GM10847 (cell line): ENCODE data around the gene KIF1A.

Source experiments
- POLR2A ChIP-seq: IDR thresholded peaks from 2 replicates; pipeline ENCODE4 v1.6.1; 2011; ENCODE audit not compliant: insufficient read length; ENCODE audit errors: extremely low read depth

The KIF1A gene

DNA sequence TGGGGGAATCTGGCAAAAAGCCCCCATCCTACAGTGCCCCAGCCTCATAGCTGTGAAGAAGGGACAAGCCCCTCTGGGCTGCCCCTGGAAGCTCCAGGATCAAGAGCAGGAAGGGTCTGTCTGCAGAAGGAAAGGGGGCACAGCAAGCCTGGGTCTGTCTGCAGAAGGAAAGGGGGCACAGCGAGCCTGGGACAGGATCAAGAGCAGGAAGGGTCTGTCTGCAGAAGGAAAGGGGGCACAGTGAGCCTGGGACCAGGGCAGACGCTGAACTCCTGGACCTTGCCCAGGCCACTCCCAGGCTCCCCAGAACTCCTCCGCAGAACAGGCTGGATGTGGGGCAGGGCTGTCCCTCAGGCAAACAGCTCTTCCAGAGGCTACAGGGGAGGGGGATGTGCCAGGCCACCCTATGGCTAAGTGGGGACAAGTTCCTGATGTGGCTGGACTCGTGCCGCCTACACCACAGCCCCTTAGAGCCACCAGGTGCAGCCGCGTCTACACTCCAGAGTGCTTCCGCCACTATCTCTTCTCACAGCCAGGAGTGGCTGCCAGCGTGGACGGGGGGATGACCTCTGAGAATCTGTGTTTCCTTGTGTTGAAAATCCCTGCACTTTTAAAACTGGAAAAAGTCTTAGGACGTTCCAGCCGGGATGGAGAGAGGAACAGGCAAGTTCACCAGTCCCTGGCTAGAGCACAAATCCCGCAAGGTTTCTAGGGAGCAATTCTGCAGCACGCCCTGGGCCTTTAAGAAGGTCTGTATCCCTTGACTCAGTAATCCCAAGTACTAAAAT is 20.8 kb downstream of the KIF1A start:
- no peak for TF ChIP-seq POLR2A

DNA sequence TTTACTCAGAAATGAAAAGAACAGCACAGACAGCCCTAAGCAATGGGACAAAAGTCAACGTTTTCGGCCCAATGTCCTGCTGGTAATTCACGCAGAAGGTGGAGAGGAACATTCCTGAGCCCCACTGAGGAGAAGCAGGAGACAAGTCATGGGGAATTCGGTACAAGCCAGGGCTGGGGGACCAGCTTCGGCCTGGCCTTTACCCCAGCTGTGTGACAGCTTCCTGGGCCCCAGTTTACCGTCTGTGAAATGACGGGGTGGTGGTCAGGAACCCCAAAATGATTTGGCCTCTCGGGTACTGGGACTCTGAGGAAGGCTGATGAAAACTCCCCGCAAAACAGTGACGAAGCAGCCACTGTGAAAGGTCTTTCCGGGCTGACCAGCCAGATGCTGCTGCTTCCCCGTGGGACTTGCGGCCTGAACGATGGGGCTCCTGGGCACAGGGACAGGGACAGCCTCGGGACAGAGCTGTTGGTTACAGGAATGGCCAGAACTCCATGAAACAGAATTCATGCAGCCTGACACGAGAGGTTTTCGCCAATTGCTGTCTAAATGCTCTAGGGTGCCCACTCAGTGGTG is 21.6 kb downstream of the KIF1A start:
- no peak for TF ChIP-seq POLR2A

DNA sequence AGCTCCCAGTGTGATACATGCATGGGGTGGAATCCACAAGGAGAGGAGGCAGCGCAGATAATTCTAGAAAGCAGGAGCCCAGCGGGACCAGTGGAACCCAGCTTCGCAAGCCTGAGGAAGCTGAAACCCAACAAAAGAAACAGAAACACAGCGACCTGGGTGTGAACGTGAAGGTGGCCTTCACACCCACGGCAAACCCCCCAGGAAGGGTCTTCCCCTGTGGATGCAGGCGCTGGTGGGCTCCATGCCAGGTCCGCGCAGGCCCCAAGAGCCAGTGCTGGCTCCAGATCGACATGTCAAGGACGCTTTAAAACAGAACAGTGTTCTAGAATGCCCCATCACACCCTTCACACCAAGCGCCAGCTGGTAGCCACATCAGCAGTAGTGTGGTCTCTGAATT is 22.1 kb downstream of the KIF1A start:
- no peak for TF ChIP-seq POLR2A

DNA sequence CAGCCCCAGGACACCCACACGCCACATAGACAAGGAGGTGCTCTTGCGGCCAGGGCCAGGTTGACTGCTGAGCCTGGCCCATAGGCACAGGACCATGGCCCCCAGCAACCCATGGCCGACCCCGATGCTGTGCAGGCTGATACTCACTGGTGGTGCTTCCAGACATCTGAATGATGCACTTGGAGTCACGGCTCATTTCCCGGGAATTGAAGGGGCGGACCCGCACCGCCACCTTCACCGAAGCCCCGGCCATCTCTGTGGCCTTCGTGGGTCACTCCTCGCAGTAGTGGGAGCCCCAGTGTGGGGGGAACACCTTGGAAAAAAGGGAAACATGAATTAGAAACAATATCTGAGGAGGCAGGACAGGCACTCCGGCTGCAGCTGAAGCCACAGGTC is 22.5 kb downstream of the KIF1A start:
- TF ChIP-seq POLR2A, result no peak

DNA sequence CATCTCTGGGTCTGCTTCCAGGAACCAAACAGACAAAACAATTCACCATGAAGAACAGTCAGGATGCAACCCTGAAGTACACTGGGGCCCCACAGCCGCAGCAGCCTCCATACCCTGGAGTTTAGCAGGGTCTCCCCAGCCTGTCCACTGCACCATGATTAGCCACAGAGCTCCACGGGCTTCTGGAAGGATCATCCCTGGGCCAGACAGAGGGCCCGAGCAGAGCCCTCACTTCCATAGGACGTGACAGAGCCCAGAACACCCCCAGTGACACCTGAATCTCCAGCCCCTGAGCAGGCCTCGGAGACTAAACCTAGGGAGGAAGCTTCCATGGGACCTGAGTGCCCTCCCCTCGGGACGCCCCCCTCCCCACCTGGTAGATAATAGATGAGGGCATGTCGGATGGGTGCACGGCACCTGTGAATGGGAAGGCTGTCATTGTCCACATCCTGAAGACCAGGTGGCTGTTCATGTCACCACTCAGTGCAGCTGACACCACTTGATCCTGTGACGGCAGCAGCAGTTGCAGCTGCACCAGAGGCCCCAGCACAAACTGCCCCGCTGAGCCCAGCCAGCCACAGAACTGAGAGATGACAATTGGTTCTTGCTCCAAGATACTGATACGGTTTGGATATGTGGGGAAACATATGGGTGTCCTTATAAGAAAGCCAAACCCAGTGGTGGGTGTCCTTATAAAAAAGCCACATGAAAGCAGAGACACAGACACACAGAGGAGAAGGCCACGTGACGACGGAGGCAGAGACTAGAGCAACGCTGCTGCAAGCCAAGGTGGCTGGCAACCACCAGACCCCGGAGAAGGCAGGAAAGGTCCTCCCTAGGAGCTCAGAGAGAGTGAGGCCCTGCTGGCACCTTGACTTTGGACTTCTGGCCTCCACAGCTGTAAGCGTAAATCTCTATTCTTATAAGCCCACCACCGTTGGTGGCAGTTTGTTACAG is 23.2 kb downstream of the KIF1A start:
- TF ChIP-seq POLR2A, result no peak

DNA sequence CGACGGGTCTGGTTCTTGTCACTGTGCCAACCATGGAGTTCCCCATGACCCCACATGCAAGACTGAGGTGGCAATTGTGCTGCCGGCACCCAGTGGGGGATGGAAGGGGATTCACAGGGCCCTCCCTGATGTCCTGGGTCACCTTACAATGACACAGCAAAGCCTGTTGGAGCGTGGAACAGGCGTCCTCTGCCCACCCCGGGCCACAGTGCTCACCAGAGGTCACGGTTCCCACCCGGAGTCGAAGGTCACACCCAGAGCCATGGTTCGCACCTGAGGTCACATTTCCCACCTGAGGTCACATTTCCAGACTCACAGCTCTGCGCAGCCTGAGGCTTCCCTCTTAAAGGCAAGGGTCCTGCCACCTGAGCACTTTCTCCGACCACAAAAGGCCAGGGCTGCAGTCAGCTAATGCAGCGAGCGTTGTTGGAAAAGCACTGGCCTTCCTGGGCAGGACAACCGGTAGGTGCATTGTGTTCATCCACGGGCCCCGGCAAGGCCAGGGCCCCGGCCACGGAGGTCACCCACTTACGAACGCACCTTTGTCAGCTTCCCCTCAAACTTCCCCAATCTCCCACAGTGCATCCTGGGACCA is 24.0 kb downstream of the KIF1A start:
- no peak for TF ChIP-seq POLR2A

DNA sequence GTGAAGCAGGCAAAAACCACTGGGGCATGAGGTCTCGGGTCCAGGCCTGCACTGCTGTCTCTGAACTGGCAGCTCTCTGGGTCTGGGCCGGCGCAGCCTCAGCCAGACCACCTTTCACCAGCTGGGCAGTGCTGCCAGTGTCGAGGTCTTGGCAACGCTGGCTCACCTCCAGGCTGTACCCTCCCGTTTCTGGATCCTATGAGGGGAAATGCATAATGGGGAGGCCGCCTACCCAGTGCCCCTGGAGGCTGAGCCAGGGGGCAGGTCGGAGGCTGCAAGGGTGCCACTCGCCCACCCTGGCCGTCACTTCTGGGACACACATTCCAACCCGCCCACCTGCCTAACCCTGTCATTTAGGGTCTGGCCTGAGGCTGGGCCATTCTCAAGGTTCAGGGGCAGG is 24.6 kb downstream of the KIF1A start:
- TF ChIP-seq POLR2A, result no peak

DNA sequence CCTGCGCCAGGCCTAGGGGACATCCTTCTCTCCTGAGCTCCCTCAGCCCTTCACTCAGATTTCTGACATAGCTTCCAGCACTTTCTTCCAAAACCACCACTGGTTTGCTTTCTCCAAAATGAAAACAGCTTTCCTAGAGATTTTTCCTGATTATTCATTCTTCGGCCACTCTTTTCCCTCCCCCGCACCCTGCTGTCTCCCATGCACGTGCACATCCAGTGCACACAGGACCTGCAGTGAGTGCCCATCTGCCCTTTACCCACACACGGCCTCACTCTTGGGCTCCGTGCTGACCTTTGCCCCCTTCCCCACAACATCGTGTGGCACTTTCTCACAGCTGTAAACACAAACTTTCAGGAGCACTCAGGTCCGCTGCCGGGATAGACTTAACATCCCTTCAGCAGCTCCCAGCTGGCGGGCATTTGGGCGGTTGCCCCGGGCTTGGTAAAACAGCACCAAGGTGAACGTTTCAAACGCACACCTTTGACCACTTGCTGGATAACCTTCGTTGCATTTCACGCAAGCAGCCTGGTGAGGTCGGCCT is 25.8 kb downstream of the KIF1A start:
- TF ChIP-seq POLR2A, result no peak

DNA sequence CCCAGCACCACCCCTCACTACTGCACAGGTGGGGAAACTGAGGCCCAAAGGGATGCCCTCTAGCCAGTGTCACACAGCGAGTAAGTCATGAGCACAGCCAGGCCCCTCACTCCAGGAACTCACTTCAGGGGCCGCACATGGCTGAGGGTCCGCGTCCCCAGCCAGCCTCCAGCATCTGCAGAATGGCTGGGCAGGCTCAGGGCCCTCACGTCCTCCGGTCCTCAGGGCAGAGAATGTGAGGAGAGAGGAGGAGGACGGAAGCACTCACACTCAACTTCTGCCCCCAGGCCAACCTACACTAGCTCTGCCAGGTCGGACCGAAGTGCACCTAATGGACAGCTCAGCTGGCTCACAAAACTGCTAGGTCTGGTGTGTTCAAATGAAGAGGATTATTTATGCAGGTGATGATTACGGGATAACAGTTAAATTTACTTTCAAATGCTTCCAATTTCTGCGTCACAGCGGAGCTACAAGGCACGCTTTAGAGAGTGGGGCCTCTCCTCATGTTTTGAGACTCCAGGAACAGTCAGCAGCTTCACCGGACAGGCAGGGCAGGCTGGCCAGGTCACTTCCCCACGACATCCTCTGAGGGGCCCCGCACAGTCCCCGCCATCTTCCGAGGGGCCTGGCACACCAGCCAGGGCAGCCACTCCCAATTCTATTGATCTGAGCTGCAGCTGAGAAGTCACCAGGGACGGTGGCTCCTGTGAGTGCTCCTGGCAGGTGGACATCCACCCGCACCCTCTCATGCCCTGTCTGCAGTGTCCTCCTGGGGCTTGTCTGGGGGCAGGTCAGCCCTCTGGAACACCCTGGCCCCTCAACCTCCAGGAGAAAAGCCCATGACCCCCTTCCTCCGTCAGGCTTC is 26.5 kb downstream of the KIF1A start:
- no peak for TF ChIP-seq POLR2A

DNA sequence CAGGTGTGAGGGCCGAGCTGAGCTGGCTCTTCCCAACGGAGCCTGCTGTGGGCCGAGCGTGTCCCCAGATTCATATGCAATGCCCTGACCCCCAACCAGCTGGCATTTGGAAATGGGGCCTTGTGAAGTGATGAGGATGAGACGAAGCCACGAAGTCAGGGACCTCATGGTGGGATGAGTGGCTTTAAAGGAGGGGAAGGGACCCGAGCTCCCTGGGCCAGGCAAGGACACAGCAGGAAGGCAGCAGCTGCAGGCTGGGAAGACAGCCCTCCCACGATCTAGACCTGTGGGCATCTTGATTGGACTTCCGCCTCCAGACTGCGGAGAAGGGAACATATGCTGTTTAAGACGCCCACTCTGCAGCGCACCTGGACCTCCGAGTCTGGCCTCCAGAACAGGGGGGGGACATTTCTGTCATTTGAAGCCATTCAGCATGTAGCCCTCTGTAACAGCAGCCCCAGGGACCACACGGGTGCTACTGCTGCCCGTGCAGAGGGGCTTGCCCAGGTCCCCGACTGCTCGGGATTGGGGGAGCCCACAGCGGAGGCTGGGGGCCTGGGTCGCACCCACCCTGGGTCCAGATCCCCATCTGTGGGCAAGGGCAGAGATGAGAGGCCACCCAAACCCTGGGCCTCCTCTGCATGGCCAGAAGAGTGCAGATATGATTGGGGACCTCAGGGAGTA is 27.2 kb downstream of the KIF1A start:
- TF ChIP-seq POLR2A, result no peak

DNA sequence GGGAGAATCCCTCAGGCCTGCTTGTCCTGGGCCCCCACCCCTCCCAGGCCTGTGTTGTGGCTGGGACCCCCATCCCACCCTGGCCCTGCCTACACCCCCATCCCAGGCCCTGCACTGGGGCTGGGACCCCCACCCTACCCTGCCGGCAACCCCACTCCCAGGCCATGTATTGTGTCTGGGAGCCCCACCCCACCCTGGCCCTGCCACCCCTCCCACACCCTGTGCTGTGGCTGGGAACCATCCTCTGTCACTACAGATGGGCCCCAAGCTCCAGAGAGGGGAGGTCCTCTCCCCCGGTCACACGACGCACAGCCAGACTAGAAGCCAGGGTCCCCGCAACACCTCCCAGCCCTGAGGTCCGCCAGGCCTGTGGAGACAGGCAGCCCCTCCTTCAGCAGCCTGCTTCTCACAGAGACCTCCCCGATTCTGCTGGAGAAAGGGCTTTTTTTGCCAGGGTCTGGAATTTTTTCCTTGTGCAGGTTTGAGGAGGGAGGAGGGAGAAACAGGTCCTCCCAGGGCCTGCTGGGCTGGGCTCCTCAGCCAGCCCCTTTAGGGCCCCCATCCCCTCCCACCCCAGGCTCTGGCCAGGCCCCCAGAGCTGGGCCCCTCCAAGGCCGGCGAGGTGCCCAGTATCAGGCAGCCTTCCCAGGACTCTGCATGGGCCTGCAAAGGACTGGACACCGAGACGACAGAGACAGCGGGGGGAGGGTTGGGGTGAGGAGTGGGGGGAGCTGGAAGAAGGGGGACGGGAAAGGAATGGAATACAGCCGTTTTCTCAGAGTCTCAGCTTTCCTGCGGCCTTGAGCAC is 28.0 kb downstream of the KIF1A start:
- no peak for TF ChIP-seq POLR2A

DNA sequence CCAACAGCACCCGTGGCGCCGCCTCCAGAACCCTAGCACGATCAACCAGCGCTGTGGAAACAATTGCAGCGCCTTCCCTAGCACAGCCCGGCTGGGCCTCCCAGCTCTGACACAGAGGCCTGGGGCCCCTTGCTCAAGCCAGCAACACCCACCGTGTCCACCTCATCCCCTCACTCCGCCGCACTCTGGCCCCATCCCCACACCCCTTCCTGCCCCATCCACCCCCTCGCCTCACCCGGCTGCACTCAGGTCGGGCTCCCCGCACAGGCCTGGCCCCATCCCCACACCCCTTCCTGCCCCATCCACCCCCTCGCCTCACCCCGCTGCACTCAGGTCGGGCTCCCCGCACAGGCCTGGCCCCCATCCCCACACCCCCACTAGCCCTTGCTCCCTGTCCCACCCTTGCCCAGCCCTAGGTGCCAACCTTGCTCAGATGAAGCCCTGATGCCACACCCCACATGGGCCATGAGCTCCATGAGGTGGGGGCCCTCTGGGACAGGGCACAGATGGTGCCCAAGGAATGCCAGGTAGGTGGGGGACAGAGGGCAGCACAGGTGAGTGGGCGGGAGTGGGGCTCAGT is 28.7 kb downstream of the KIF1A start:
- TF ChIP-seq POLR2A, result no peak
